ENCODE measurements around the gene NLGN1.

NLGN1 gene

GRCh38 chr3:173870976-173871375, 473.4 kb downstream of the NLGN1 start:
- Histone ChIP-seq H3K4me1 (ENCODE audit: control insufficient read depth, insufficient read depth, low read length) (no peaks in the 10 kb centered on the region), H3K36me3 (ENCODE audit: control insufficient read depth, insufficient read depth, low read length) (no peaks in the 10 kb centered on the region), H3K27me3 (ENCODE audit: control insufficient read depth, insufficient read depth, low read length) (no peaks in the 10 kb centered on the region), H3K4me3 (ENCODE audit: low read depth, low read length) (no peak overlapping the region), H3K9me3 (ENCODE audit: control insufficient read depth, insufficient read depth, low read length) (no peaks in the 10 kb centered on the region), H3K9ac (ENCODE audit: low read depth, low read length) (no peak overlapping the region)

- Histone ChIP-seq H3K27me3 (ENCODE audit: control insufficient read depth, insufficient read depth, low read length) (no peaks in the 10 kb centered on the region), H3K4me1 (ENCODE audit: control insufficient read depth, insufficient read depth, low read length) (no peaks in the 10 kb centered on the region), H3K36me3 (ENCODE audit: control insufficient read depth, insufficient read depth, low read length) (no peaks in the 10 kb centered on the region), H3K4me3 (ENCODE audit: low read depth, low read length) (no peak overlapping the region), H3K9ac (ENCODE audit: low read depth, low read length) (no peak overlapping the region), H3K9me3 (ENCODE audit: control insufficient read depth, insufficient read depth, low read length) (no peaks in the 10 kb centered on the region)
Observed at GRCh38 chr3:173875790-173876189, 478.2 kb downstream of the NLGN1 start.

- Histone ChIP-seq H3K4me1 (ENCODE audit: control insufficient read depth, insufficient read depth, low read length) (no peaks in the 10 kb centered on the region), H3K9ac (ENCODE audit: low read depth, low read length) (no peak overlapping the region), H3K4me3 (ENCODE audit: low read depth, low read length) (no peak overlapping the region), H3K27me3 (ENCODE audit: control insufficient read depth, insufficient read depth, low read length) (no peaks in the 10 kb centered on the region), H3K9me3 (ENCODE audit: control insufficient read depth, insufficient read depth, low read length) (no peaks in the 10 kb centered on the region), H3K36me3 (ENCODE audit: control insufficient read depth, insufficient read depth, low read length) (no peaks in the 10 kb centered on the region)
Observed at GRCh38 chr3:173876476-173876875, 478.9 kb downstream of the NLGN1 start.

GRCh38 chr3:173887888-173888287, 490.3 kb downstream of the NLGN1 start:
- no peak overlapping the region for H3K4me3 ChIP-seq (ENCODE audit: low read depth, low read length)
- H3K9me3 ChIP-seq (ENCODE audit: control insufficient read depth, insufficient read depth, low read length): no peaks in the 10 kb centered on the region
- no peaks in the 10 kb centered on the region for H3K36me3 ChIP-seq (ENCODE audit: control insufficient read depth, insufficient read depth, low read length)
- H3K4me1 ChIP-seq (ENCODE audit: control insufficient read depth, insufficient read depth, low read length): peaks cover 4% of the 10 kb centered on the region
- no peak overlapping the region for H3K9ac ChIP-seq (ENCODE audit: low read depth, low read length)
- no peaks in the 10 kb centered on the region for H3K27me3 ChIP-seq (ENCODE audit: control insufficient read depth, insufficient read depth, low read length)

GRCh38 chr3:173889596-173889995, 492.1 kb downstream of the NLGN1 start:
- Histone ChIP-seq H3K9ac (ENCODE audit: low read depth, low read length) (no peak overlapping the region), H3K36me3 (ENCODE audit: control insufficient read depth, insufficient read depth, low read length) (no peaks in the 10 kb centered on the region), H3K27me3 (ENCODE audit: control insufficient read depth, insufficient read depth, low read length) (no peaks in the 10 kb centered on the region), H3K4me3 (ENCODE audit: low read depth, low read length) (no peak overlapping the region), H3K9me3 (ENCODE audit: control insufficient read depth, insufficient read depth, low read length) (no peaks in the 10 kb centered on the region), H3K4me1 (ENCODE audit: control insufficient read depth, insufficient read depth, low read length) (peaks cover 4% of the 10 kb centered on the region)

- no peaks in the 10 kb centered on the region for H3K27me3 ChIP-seq (ENCODE audit: control insufficient read depth, insufficient read depth, low read length)
- no peaks in the 10 kb centered on the region for H3K36me3 ChIP-seq (ENCODE audit: control insufficient read depth, insufficient read depth, low read length)
- no peaks in the 10 kb centered on the region for H3K9me3 ChIP-seq (ENCODE audit: control insufficient read depth, insufficient read depth, low read length)
- no peak overlapping the region for H3K9ac ChIP-seq (ENCODE audit: low read depth, low read length)
- H3K4me1 ChIP-seq (ENCODE audit: control insufficient read depth, insufficient read depth, low read length): peaks cover 4% of the 10 kb centered on the region
- no peak overlapping the region for H3K4me3 ChIP-seq (ENCODE audit: low read depth, low read length)
Observed at GRCh38 chr3:173890091-173890490, 492.5 kb downstream of the NLGN1 start.

- Histone ChIP-seq H3K9me3 (ENCODE audit: control insufficient read depth, insufficient read depth, low read length) (no peaks in the 10 kb centered on the region), H3K4me3 (ENCODE audit: low read depth, low read length) (no peak overlapping the region), H3K27me3 (ENCODE audit: control insufficient read depth, insufficient read depth, low read length) (no peaks in the 10 kb centered on the region), H3K36me3 (ENCODE audit: control insufficient read depth, insufficient read depth, low read length) (no peaks in the 10 kb centered on the region), H3K4me1 (ENCODE audit: control insufficient read depth, insufficient read depth, low read length) (peaks cover 4% of the 10 kb centered on the region), H3K9ac (ENCODE audit: low read depth, low read length) (no peak overlapping the region)
Observed at GRCh38 chr3:173891272-173892100, 493.9 kb downstream of the NLGN1 start.

GRCh38 chr3:173892547-173892946, 495.0 kb downstream of the NLGN1 start:
- Histone ChIP-seq H3K4me1 (ENCODE audit: control insufficient read depth, insufficient read depth, low read length) (peaks cover 4% of the 10 kb centered on the region), H3K27me3 (ENCODE audit: control insufficient read depth, insufficient read depth, low read length) (no peaks in the 10 kb centered on the region), H3K9ac (ENCODE audit: low read depth, low read length) (no peak overlapping the region), H3K4me3 (ENCODE audit: low read depth, low read length) (no peak overlapping the region), H3K36me3 (ENCODE audit: control insufficient read depth, insufficient read depth, low read length) (no peaks in the 10 kb centered on the region), H3K9me3 (ENCODE audit: control insufficient read depth, insufficient read depth, low read length) (no peaks in the 10 kb centered on the region)

GRCh38 chr3:173893066-173893465, 495.5 kb downstream of the NLGN1 start:
- Histone ChIP-seq H3K36me3 (ENCODE audit: control insufficient read depth, insufficient read depth, low read length) (no peaks in the 10 kb centered on the region), H3K27me3 (ENCODE audit: control insufficient read depth, insufficient read depth, low read length) (no peaks in the 10 kb centered on the region), H3K9me3 (ENCODE audit: control insufficient read depth, insufficient read depth, low read length) (no peaks in the 10 kb centered on the region), H3K4me1 (ENCODE audit: control insufficient read depth, insufficient read depth, low read length) (peaks cover 4% of the 10 kb centered on the region), H3K4me3 (ENCODE audit: low read depth, low read length) (no peak overlapping the region), H3K9ac (ENCODE audit: low read depth, low read length) (no peak overlapping the region)

GRCh38 chr3:173893835-173894234, 496.3 kb downstream of the NLGN1 start:
- Histone ChIP-seq H3K9me3 (ENCODE audit: control insufficient read depth, insufficient read depth, low read length) (no peaks in the 10 kb centered on the region), H3K4me1 (ENCODE audit: control insufficient read depth, insufficient read depth, low read length) (peaks cover 4% of the 10 kb centered on the region), H3K27me3 (ENCODE audit: control insufficient read depth, insufficient read depth, low read length) (no peaks in the 10 kb centered on the region), H3K36me3 (ENCODE audit: control insufficient read depth, insufficient read depth, low read length) (no peaks in the 10 kb centered on the region), H3K9ac (ENCODE audit: low read depth, low read length) (no peak overlapping the region), H3K4me3 (ENCODE audit: low read depth, low read length) (no peak overlapping the region)

- H3K4me1 ChIP-seq (ENCODE audit: control insufficient read depth, insufficient read depth, low read length): no peaks in the 10 kb centered on the region
- H3K27me3 ChIP-seq (ENCODE audit: control insufficient read depth, insufficient read depth, low read length): no peaks in the 10 kb centered on the region
- no peak overlapping the region for H3K4me3 ChIP-seq (ENCODE audit: low read depth, low read length)
- H3K36me3 ChIP-seq (ENCODE audit: control insufficient read depth, insufficient read depth, low read length): no peaks in the 10 kb centered on the region
- no peak overlapping the region for H3K9ac ChIP-seq (ENCODE audit: low read depth, low read length)
- H3K9me3 ChIP-seq (ENCODE audit: control insufficient read depth, insufficient read depth, low read length): no peaks in the 10 kb centered on the region
Observed at GRCh38 chr3:173897631-173898030, 500.1 kb downstream of the NLGN1 start.

- no peak overlapping the region for H3K4me3 ChIP-seq (ENCODE audit: low read depth, low read length)
Observed at GRCh38 chr3:173901649-173902048, 504.1 kb downstream of the NLGN1 start.

More at GRCh38 chr3:173901649-173902048, 504.1 kb downstream of the NLGN1 start:
- no peaks in the 10 kb centered on the region for H3K4me1 ChIP-seq (ENCODE audit: control insufficient read depth, insufficient read depth, low read length)
- H3K27me3 ChIP-seq (ENCODE audit: control insufficient read depth, insufficient read depth, low read length): no peaks in the 10 kb centered on the region
- H3K9me3 ChIP-seq (ENCODE audit: control insufficient read depth, insufficient read depth, low read length): no peaks in the 10 kb centered on the region
- H3K36me3 ChIP-seq (ENCODE audit: control insufficient read depth, insufficient read depth, low read length): no peaks in the 10 kb centered on the region
- H3K9ac ChIP-seq (ENCODE audit: low read depth, low read length): no peak overlapping the region

All from iPS-15b (cell line).